HUES6 (cell line): ENCODE results near the gene KIAA1328.
"Not testable (repeated sequence)": the region's sequence is repeated elsewhere in the genome, so short reads cannot be mapped to it uniquely, and the experiment has no call there.

Experiments
- H3K27ac ChIP-seq: 2 replicates; pipeline ENCODE4 v1.7.0; 2013; ENCODE audit warnings: low read depth, mild to moderate bottlenecking, low read length, inconsistent platforms
- H3K27me3 ChIP-seq: 2 replicates; pipeline ENCODE4 v1.6.1; 2013; ENCODE audit warnings: low read length; ENCODE audit not compliant: control insufficient read depth, insufficient read depth
- H3K36me3 ChIP-seq: 2 replicates; pipeline ENCODE4 v1.6.1; 2013; ENCODE audit warnings: low read length; ENCODE audit not compliant: control insufficient read depth, insufficient read depth
- H3K4me1 ChIP-seq: 2 replicates; pipeline ENCODE4 v1.6.1; 2013; ENCODE audit warnings: low read length; ENCODE audit not compliant: control insufficient read depth, insufficient read depth
- H3K4me3 ChIP-seq: 2 replicates; pipeline ENCODE4 v1.5.1; 2013; ENCODE audit warnings: low read depth, low read length
- H3K9ac ChIP-seq: one replicate; pipeline ENCODE4 v1.6.1; 2013; ENCODE audit warnings: mild to moderate bottlenecking, low read length
- H3K9me3 ChIP-seq: 2 replicates; pipeline ENCODE4 v1.6.1; 2013; ENCODE audit warnings: low read depth, low read length; ENCODE audit not compliant: control insufficient read depth, insufficient read depth

The KIAA1328 gene

GRCh38 chr18:36903215-36903928, 74.4 kb downstream of the KIAA1328 start:
- Histone ChIP-seq H3K4me1 (no peaks in the 10 kb centered on the region), H3K4me3 (no peak overlapping the region), H3K9me3 (no peaks in the 10 kb centered on the region), H3K27ac (no peak overlapping the region), H3K36me3 (no peaks in the 10 kb centered on the region), H3K27me3 (no peaks in the 10 kb centered on the region), H3K9ac (no peak overlapping the region)

GRCh38 chr18:36905571-36905970, 76.6 kb downstream of the KIAA1328 start:
- no peaks in the 10 kb centered on the region for H3K4me1 ChIP-seq
- H3K4me3 ChIP-seq = no peak overlapping the region
- H3K27me3 ChIP-seq = no peaks in the 10 kb centered on the region
- H3K9ac ChIP-seq = no peak overlapping the region
- no peak overlapping the region for H3K27ac ChIP-seq
- no peaks in the 10 kb centered on the region for H3K36me3 ChIP-seq
- no peaks in the 10 kb centered on the region for H3K9me3 ChIP-seq

- H3K9me3 ChIP-seq, H3K4me1 ChIP-seq, H3K27ac ChIP-seq, H3K9ac ChIP-seq, H3K36me3 ChIP-seq, H3K27me3 ChIP-seq, H3K4me3 ChIP-seq: not testable (repeated sequence)
Observed at GRCh38 chr18:36909282-36909681, 80.4 kb downstream of the KIAA1328 start.

- Histone ChIP-seq H3K36me3 (no peaks in the 10 kb centered on the region), H3K4me3 (no peak overlapping the region), H3K9ac (no peak overlapping the region), H3K9me3 (no peaks in the 10 kb centered on the region), H3K27ac (no peak overlapping the region), H3K4me1 (no peaks in the 10 kb centered on the region), H3K27me3 (no peaks in the 10 kb centered on the region)
Observed at GRCh38 chr18:36912887-36913286, 84.0 kb downstream of the KIAA1328 start.

GRCh38 chr18:36917907-36918306, 89.0 kb downstream of the KIAA1328 start:
- Histone ChIP-seq H3K9ac (no peak overlapping the region), H3K9me3 (no peaks in the 10 kb centered on the region), H3K27ac (no peak overlapping the region), H3K4me1 (no peaks in the 10 kb centered on the region), H3K27me3 (no peaks in the 10 kb centered on the region), H3K36me3 (no peaks in the 10 kb centered on the region), H3K4me3 (no peak overlapping the region)

GRCh38 chr18:36929601-36930000, 100.7 kb downstream of the KIAA1328 start:
- Histone ChIP-seq H3K27me3 (no peaks in the 10 kb centered on the region), H3K9me3 (no peaks in the 10 kb centered on the region), H3K36me3 (no peaks in the 10 kb centered on the region), H3K27ac (no peak overlapping the region), H3K4me3 (no peak overlapping the region), H3K4me1 (no peaks in the 10 kb centered on the region), H3K9ac (no peak overlapping the region)

GRCh38 chr18:36931106-36931505, 102.2 kb downstream of the KIAA1328 start:
- Histone ChIP-seq H3K9me3 (no peaks in the 10 kb centered on the region), H3K4me1 (no peaks in the 10 kb centered on the region), H3K36me3 (no peaks in the 10 kb centered on the region), H3K4me3 (no peak overlapping the region), H3K27me3 (no peaks in the 10 kb centered on the region), H3K27ac (no peak overlapping the region), H3K9ac (no peak overlapping the region)

GRCh38 chr18:36933552-36933951, 104.6 kb downstream of the KIAA1328 start:
- no peak overlapping the region for H3K27ac ChIP-seq
- no peaks in the 10 kb centered on the region for H3K36me3 ChIP-seq
- H3K4me3 ChIP-seq = no peak overlapping the region
- no peaks in the 10 kb centered on the region for H3K4me1 ChIP-seq
- no peaks in the 10 kb centered on the region for H3K27me3 ChIP-seq
- no peaks in the 10 kb centered on the region for H3K9me3 ChIP-seq
- no peak overlapping the region for H3K9ac ChIP-seq

GRCh38 chr18:36934884-36935283, 106.0 kb downstream of the KIAA1328 start:
- Histone ChIP-seq H3K27me3 (no peaks in the 10 kb centered on the region), H3K27ac (no peak overlapping the region), H3K4me1 (no peaks in the 10 kb centered on the region)

GRCh38 chr18:36942264-36942663, 113.3 kb downstream of the KIAA1328 start:
- no peaks in the 10 kb centered on the region for H3K9me3 ChIP-seq
- peaks cover 16% of the 10 kb centered on the region for H3K4me1 ChIP-seq
- H3K36me3 ChIP-seq = no peaks in the 10 kb centered on the region
- no peaks in the 10 kb centered on the region for H3K27me3 ChIP-seq
- no peak overlapping the region for H3K9ac ChIP-seq
- H3K4me3 ChIP-seq = no peak overlapping the region
- H3K27ac ChIP-seq = no peak overlapping the region

More at GRCh38 chr18:36934884-36935283, 106.0 kb downstream of the KIAA1328 start:
- Histone ChIP-seq H3K4me3 (no peak overlapping the region), H3K9me3 (no peaks in the 10 kb centered on the region), H3K9ac (no peak overlapping the region), H3K36me3 (no peaks in the 10 kb centered on the region)

GRCh38 chr18:36947820-36948348, 119.0 kb downstream of the KIAA1328 start:
- Histone ChIP-seq H3K9ac (peak overlapping the region; percentile 8), H3K27me3 (no peaks in the 10 kb centered on the region), H3K27ac (peak overlapping the region; percentile 94), H3K4me3 (peak overlapping the region; percentile 25), H3K9me3 (no peaks in the 10 kb centered on the region), H3K4me1 (peaks cover 40% of the 10 kb centered on the region), H3K36me3 (no peaks in the 10 kb centered on the region)
